Tibial nerve (tissue), 4 donors: ENCODE data around the gene PSMD9. TPM values are rescaled to one million over a fixed set of nuclear protein-coding genes. Genes with fewer than 3 reads are reported as not detected.
"Not testable (repeated sequence)": the region's sequence is repeated elsewhere in the genome, so short reads cannot be mapped to it uniquely, and the experiment has no call there.

Source experiments
- DNase-seq, 2 donors: peaks; one replicate each; pipeline ENCODE4 v3.0.0-alpha.2; 2019; ENCODE audit warnings: low spot score in 2 of 2
- H3K27ac ChIP-seq, 4 donors: fragments of 200-600 bp; sonication (generic) in 3 of 4; one replicate each; pipeline ENCODE4 v1.5.1; 2017 to 2019; ENCODE audit warnings: mild to moderate bottlenecking in 1 of 4
- H3K27me3 ChIP-seq, 2 donors: fragments of 200-600 bp; sonication (generic) in 1 of 2; one replicate each; pipeline versions ENCODE4 v1.5.1 to v1.6.0; 2017 to 2019
- H3K36me3 ChIP-seq, 3 donors: fragments of 200-600 bp; sonication (generic); one replicate each; pipeline ENCODE4 v1.5.1; 2018 to 2019
- H3K4me1 ChIP-seq, 4 donors: fragments of 200-600 bp; sonication (generic) in 3 of 4; one replicate each; pipeline ENCODE4 v1.5.1; 2017 to 2019
- H3K4me3 ChIP-seq, 4 donors: fragments of 200-600 bp; sonication (generic) in 3 of 4; one replicate each; pipeline ENCODE4 v1.5.1; 2017 to 2019; ENCODE audit warnings: mild to moderate bottlenecking in 1 of 4, moderate library complexity in 1 of 4
- H3K9me3 ChIP-seq, 4 donors: fragments of 200-600 bp; sonication (generic) in 3 of 4; one replicate each; pipeline ENCODE4 v1.5.1; 2017 to 2019
- CTCF ChIP-seq, 5 experiments: fragments of 200-600 bp in 3 of 5; fragments of 450-650 bp in 2 of 5; sonication (generic) in 3 of 5; IDR thresholded peaks; one replicate each; pipeline ENCODE4 v1.5.1; 2016 to 2019; ENCODE audit warnings: antibody characterized with exemption in 5 of 5, mild to moderate bottlenecking in 3 of 5, moderate library complexity in 2 of 5
- EP300 ChIP-seq, 2 donors: sonication (generic); formaldehyde crosslinking; IDR thresholded peaks; one replicate each; pipeline ENCODE4 v1.6.1; 2017; ENCODE audit warnings: antibody characterized with exemption in 2 of 2, mild to moderate bottlenecking in 1 of 2
- POLR2A ChIP-seq, 2 donors: fragments of 450-650 bp; IDR thresholded peaks; one replicate each; pipeline ENCODE4 v1.6.1; 2017; ENCODE audit warnings: antibody characterized with exemption in 2 of 2, mild to moderate bottlenecking in 2 of 2, moderate library complexity in 2 of 2
- WGBS, 2 donors: methylation state at CpG; one replicate each; pipeline ENCODE4 v1.1.5; 2018; 5-methylcytosine and 5-hydroxymethylcytosine counted together
- total RNA-seq, 4 donors: library from RNA; depleted of rRNA; stranded (reverse); fragments of >200 nt; gene quantifications; one replicate each; pipeline ENCODE4 v1.1.0, GENCODE V29; 2016

Gene PSMD9
- total RNA-seq, 4 donors from 2014 or later, result 22.4 to 47.7 (median 42.8) TPM

GRCh38 chr12:121858662-121859572 is 29.7 kb upstream of the PSMD9 start, which contains the start of gene HPD:
HPD (minus strand) TSS chr12:121858859; CDS start chr12:121858823, 36 bp downstream.
- 54 to 57% methylated on average over 12 to 16 of the region's 16 CpGs for WGBS, 2 donors
- DNase-seq, result peak; percentile 16 to 77
- no peaks in the 10 kb centered on the region for H3K9me3 ChIP-seq
- H3K4me3 ChIP-seq, result no peak within 1 kb of the TSS
- TF ChIP-seq CTCF (IDR thresholded peaks at IDR 0.05) (no peak), EP300 (IDR thresholded peaks at IDR 0.05) (peak in 1 of 2 donors; percentile 55)
- H3K27ac ChIP-seq, result peak within 1 kb of the TSS; percentile 62 to 93 (median 78)
- no peaks in the 10 kb centered on the region for H3K36me3 ChIP-seq
- H3K27me3 ChIP-seq, result no peaks in the 10 kb centered on the region
- peaks cover 3 to 31% (median 8%) of the 10 kb centered on the region in 4 donors for H3K4me1 ChIP-seq

- no peaks in the 10 kb centered on the region for H3K36me3 ChIP-seq
- H3K27me3 ChIP-seq, result no peaks in the 10 kb centered on the region
- no peak for DNase-seq
- peaks cover 3 to 31% (median 8%) of the 10 kb centered on the region in 4 donors for H3K4me1 ChIP-seq
- no peak for TF ChIP-seq POLR2A (IDR thresholded peaks at IDR 0.05)
- no peaks in the 10 kb centered on the region for H3K9me3 ChIP-seq
- peak overlapping the region in 1 of 4 donors; percentile 87 for H3K27ac ChIP-seq
- H3K4me3 ChIP-seq, result no peak overlapping the region
- 100% methylated on average over 1 of the region's 1 CpG; no CpG with 5 or more reads in 1 of the 2 donors for WGBS, 2 donors
These were observed 28.3 kb upstream of the PSMD9 start for GRCh38 chr12:121860257-121860656.

- WGBS, 2 donors, result 96 to 97% methylated on average over 3 to 4 of the region's 4 CpGs
- not testable (repeated sequence) for H3K36me3 ChIP-seq, H3K27me3 ChIP-seq, H3K27ac ChIP-seq, H3K9me3 ChIP-seq, H3K4me3 ChIP-seq, DNase-seq
- peaks cover 3 to 31% (median 8%) of the 10 kb centered on the region in 4 donors for H3K4me1 ChIP-seq
These were observed 27.9 kb upstream of the PSMD9 start for GRCh38 chr12:121860699-121861098.

GRCh38 chr12:121861636-121862254 is 26.8 kb upstream of the PSMD9 start:
- TF ChIP-seq POLR2A (IDR thresholded peaks at IDR 0.05) (peak in 1 of 2 donors; percentile 16), EP300 (IDR thresholded peaks at IDR 0.05) (no peak)
- Histone ChIP-seq H3K27me3 (no peaks in the 10 kb centered on the region), H3K27ac (peak overlapping the region in 1 of 4 donors; percentile 33), H3K4me1 (peaks cover 3 to 31% (median 8%) of the 10 kb centered on the region in 4 donors), H3K4me3 (no peak overlapping the region), H3K9me3 (no peaks in the 10 kb centered on the region), H3K36me3 (no peaks in the 10 kb centered on the region)
- WGBS, 2 donors, result 25 to 34% methylated on average over 11 of the region's 11 CpGs
- no peak for DNase-seq

GRCh38 chr12:121866331-121866730 is 22.3 kb upstream of the PSMD9 start:
- Histone ChIP-seq H3K9me3 (no peaks in the 10 kb centered on the region), H3K27me3 (no peaks in the 10 kb centered on the region), H3K4me1 (peaks cover 0 to 8% (median 0%) of the 10 kb centered on the region in 4 donors), H3K27ac (no peak overlapping the region), H3K36me3 (no peaks in the 10 kb centered on the region), H3K4me3 (no peak overlapping the region)
- 64 to 65% methylated on average over 4 of the region's 4 CpGs for WGBS, 2 donors
- no peak for DNase-seq
- TF ChIP-seq CTCF (IDR thresholded peaks at IDR 0.05), result no peak
- TF ChIP-seq EP300 (IDR thresholded peaks at IDR 0.05), result no peak
- TF ChIP-seq POLR2A (IDR thresholded peaks at IDR 0.05), result no peak

GRCh38 chr12:121869229-121869628 is 19.4 kb upstream of the PSMD9 start:
- 96 to 97% methylated on average over 8 of the region's 8 CpGs for WGBS, 2 donors
- H3K4me3 ChIP-seq, H3K27me3 ChIP-seq, H3K27ac ChIP-seq, DNase-seq, H3K4me1 ChIP-seq, H3K36me3 ChIP-seq, H3K9me3 ChIP-seq: not testable (repeated sequence)

GRCh38 chr12:121871467-121871866 is 17.1 kb upstream of the PSMD9 start:
- no peak for TF ChIP-seq CTCF (IDR thresholded peaks at IDR 0.05)
- TF ChIP-seq POLR2A (IDR thresholded peaks at IDR 0.05), result no peak
- TF ChIP-seq EP300 (IDR thresholded peaks at IDR 0.05), result no peak
- no peak for DNase-seq
- Histone ChIP-seq H3K36me3 (no peaks in the 10 kb centered on the region), H3K27me3 (no peaks in the 10 kb centered on the region), H3K9me3 (no peaks in the 10 kb centered on the region), H3K27ac (no peak overlapping the region), H3K4me1 (no peaks in the 10 kb centered on the region), H3K4me3 (no peak overlapping the region)
- WGBS, 2 donors, result 75 to 87% methylated on average over 3 of the region's 3 CpGs
